Astrocyte of the hippocampus (primary cell): ENCODE data around the gene CCM2.
"Not testable (repeated sequence)": the region's sequence is repeated elsewhere in the genome, so short reads cannot be mapped to it uniquely, and the experiment has no call there.

Experiments
- DNase-seq: peaks from one replicate; pipeline ENCODE4 v3.0.0; 2011; ENCODE audit warnings: low read depth, low spot score

CCM2 gene

GRCh38 chr7:44981035-44981706 is 18.8 kb upstream of the CCM2 start:
- no peak for DNase-seq

DNA sequence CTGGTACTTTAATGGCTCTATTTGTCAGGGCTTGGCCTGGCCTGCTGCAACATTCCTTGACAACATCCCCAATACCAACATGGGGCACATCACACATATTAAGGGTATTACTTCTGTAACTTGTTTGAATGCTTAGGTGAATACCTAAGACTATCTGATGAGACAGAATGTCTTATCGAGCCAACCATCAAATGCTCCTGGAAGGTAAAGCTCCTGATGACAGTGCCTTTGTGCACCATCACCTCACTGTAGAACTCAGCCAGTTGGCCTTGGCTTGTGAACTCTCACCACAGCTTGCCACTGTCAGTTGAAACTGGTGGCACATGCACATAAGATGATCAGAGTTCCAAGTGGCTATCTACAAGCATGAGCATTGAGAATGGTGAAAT is 17.5 kb upstream of the CCM2 start:
- DNase-seq, result no peak

GRCh38 chr7:44982970-44983369 is 17.0 kb upstream of the CCM2 start:
- DNase-seq, result no peak

GRCh38 chr7:44983742-44984477 is 16.1 kb upstream of the CCM2 start:
- DNase-seq, result no peak

- DNase-seq, result no peak
Observed at GRCh38 chr7:44984478-44984758, 15.6 kb upstream of the CCM2 start.

- DNase-seq, result no peak
Observed at GRCh38 chr7:44985033-44985695, 14.8 kb upstream of the CCM2 start.

DNA sequence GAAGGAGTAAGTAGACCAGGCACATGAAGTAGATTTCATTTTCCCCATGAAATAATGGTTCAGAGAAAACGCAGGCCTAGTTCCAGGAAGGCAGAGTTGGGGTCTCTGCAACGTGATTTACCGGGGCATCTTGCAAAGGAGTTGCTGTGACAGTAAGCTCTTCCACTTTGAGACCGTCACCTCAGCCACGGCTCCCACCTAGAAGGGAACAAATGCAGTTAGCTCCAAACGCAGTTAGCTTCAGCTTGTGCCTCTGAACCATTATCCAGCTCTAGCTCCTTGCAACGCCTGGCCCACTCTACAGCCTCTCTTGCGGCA is 14.1 kb upstream of the CCM2 start:
- no peak for DNase-seq

GRCh38 chr7:44986218-44987053 is 13.6 kb upstream of the CCM2 start:
- DNase-seq, result peak; percentile 98

GRCh38 chr7:44987457-44987856 is 12.5 kb upstream of the CCM2 start:
- DNase-seq, result no peak

- DNase-seq, result no peak
Observed at GRCh38 chr7:44987996-44988395, 12.0 kb upstream of the CCM2 start.

GRCh38 chr7:44988701-44989100 is 11.3 kb upstream of the CCM2 start:
- no peak for DNase-seq

DNA sequence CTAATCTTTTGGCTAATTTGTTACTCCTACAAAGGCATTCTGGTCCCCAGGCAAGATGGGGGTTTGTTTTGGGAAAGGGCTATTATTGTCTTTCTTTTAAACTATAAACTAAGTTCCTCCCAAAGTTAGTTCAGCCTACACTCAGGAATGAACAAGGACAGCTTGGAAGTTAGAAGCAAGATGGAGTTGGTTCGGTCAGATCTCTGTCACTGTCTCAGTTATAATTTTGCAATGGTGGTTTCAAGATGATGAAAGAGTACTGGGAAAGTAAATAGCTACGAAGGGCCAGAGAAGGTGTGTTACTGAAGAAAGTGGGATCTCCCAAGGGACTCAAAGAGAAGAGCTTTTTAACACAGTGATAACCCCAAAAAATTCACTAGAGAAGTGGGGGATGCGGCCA is 10.9 kb upstream of the CCM2 start:
- DNase-seq, result no peak

GRCh38 chr7:44990109-44991023 is 9.6 kb upstream of the CCM2 start:
- DNase-seq, result peak; percentile 71

DNA sequence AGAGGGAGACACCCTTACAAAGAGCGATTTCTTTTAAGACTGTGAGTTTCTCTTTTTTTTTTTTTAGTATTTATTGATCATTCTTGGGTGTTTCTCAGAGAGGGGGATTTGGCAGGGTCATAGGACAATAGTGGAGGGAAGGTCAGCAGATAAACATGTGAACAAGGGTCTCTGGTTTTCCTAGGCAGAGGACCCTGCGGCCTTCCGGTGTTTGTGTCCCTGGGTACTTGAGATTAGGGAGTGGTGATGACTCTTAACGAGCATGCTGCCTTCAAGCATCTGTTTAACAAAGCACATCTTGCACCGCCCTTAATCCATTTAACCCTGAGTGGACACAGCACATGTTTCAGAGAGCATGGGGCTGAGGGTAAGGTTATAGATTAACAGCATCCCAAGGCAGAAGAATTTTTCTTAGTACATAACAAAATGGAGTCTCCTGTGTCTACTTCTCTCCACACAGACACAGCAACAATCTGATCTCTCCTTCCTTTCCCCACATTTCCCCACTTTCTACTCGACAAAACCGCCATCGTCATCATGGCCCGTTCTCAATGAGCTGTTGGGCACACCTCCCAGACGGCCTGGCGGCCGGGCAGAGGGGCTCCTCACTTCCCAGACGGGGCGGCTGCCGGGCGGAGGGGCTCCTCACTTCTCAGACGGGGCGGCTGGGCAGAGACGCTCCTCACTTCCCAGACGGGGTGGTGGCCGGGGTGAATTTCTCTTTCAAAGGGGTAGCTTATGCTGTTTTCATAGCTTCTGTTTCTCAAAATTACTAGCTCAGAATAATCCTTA is 7.8 kb upstream of the CCM2 start:
- DNase-seq, result not testable (repeated sequence)

DNA sequence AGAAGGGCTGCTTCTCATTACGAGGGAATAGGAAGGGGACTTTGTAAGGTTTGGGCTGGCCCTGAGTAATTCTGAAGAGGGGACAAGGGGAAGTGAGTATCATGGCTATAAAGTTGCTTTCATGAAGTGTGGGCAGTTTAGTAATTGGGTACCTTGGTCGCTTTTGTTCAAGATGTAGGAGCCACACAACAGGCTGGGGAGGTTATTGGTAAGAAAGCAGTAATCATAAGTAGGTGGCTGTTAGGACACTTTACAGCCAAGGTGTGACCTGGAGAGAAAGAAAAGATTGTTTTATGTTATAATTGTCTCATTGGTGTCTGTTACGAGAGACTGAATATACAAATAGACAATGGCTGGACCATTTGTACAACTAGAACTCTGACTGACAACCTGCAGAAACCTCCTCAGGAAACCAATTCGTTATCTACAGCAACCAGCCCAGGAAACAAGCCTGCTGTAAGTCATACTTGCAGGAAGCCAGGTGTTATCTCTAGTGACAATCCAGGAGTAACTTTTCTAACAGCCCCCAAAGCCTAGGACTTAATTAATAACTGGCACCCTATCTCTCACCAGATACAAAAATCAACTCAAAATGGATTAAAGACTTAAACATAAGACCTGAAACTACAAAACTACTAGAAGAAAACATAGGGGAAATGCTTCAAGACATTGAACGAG is 5.0 kb upstream of the CCM2 start:
- DNase-seq, result no peak

- DNase-seq, result no peak
Observed at GRCh38 chr7:44995555-44996493, 4.2 kb upstream of the CCM2 start.

GRCh38 chr7:44998153-44998871 is 1.7 kb upstream of the CCM2 start:
- DNase-seq, result no peak
